Measurements from ENCODE around the gene ETF1. TPM values are rescaled to one million over a fixed set of nuclear protein-coding genes. Genes with fewer than 3 reads are reported as not detected.

Gene ETF1
- total RNA-seq, 1 experiment from 2014 or later: 179 TPM

- Histone ChIP-seq H3K4me3 (ENCODE audit: low read depth, low read length) (peak overlapping the region; percentile 92), H3K9me3 (no peaks in the 10 kb centered on the region), H3K27me3 (replicated peaks; ENCODE audit: control insufficient read depth, insufficient read depth, low read length) (no peaks in the 10 kb centered on the region), H3K4me1 (no peaks in the 10 kb centered on the region; the same call in 1 of the 2 replicates), H3K36me3 (ENCODE audit: control insufficient read depth, insufficient read depth, low read length) (peaks cover 9% of the 10 kb centered on the region)
- TSS peak; percentile 65 for BruUV-seq (replicated peaks)
- H3K4me3 Mint-ChIP-seq (ENCODE audit: unreplicated experiment): peak overlapping the region; percentile 73
- intact Hi-C loops (cut with micrococcal nuclease; ENCODE audit: unreplicated experiment): loop anchor here (1.0 kb wide), 4 partner anchors 14 to 84 kb away; no protein-coding TSS in a partner anchor
- H3K36me3 Mint-ChIP-seq (ENCODE audit: insufficient read depth, unreplicated experiment): peaks cover 53% of the 10 kb centered on the region
- peaks cover 2% of the 10 kb centered on the region for H3K27me3 Mint-ChIP-seq (ENCODE audit: insufficient read depth, unreplicated experiment)
- H3K27ac Mint-ChIP-seq (ENCODE audit: unreplicated experiment): peak overlapping the region; percentile 96
- no peaks in the 10 kb centered on the region for H3K9me3 Mint-ChIP-seq (ENCODE audit: unreplicated experiment)
- CTCF ChIA-PET: interaction anchor here (0.6 to 2.9 kb wide), 6 partner anchors 11 to 110 kb away, joined by 3 to 34 read pairs (median 4); no protein-coding TSS in a partner anchor
- peaks cover 25% of the 10 kb centered on the region for H3K4me1 Mint-ChIP-seq (ENCODE audit: low read depth, unreplicated experiment)
- peak; percentile 92 to 95 for DNase-seq
- peak; percentile 65 to 97 for TF ChIP-seq CTCF (IDR thresholded peaks at IDR 0.05; ENCODE audit: insufficient read depth in 1 of 2, low read depth in 1 of 2, low read length in 1 of 2, severe bottlenecking in 1 of 2, unreplicated experiment in 1 of 2)
- POLR2A ChIA-PET: interaction anchor here (1.2 kb wide), 1 partner anchor 285 kb away, joined by 3 read pairs; the partner anchor contains the start of gene KIF20A
Observed at GRCh38 chr5:138464008-138464387, 79.0 kb downstream of the ETF1 start.

GRCh38 chr5:138463419-138464007 lies 79.5 kb downstream of the ETF1 start:
- Mint-ChIP-seq H3K36me3 (ENCODE audit: insufficient read depth, unreplicated experiment) (peaks cover 48% of the 10 kb centered on the region), H3K9me3 (ENCODE audit: unreplicated experiment) (no peaks in the 10 kb centered on the region), H3K4me3 (ENCODE audit: unreplicated experiment) (peak overlapping the region; percentile 73), H3K27me3 (ENCODE audit: insufficient read depth, unreplicated experiment) (peaks cover 2% of the 10 kb centered on the region), H3K4me1 (ENCODE audit: low read depth, unreplicated experiment) (peaks cover 22% of the 10 kb centered on the region), H3K27ac (ENCODE audit: unreplicated experiment) (peak overlapping the region; percentile 96)
- ChIA-PET CTCF (interaction anchor here (0.6 to 2.9 kb wide), 6 partner anchors 11 to 65 kb away, joined by 3 to 34 read pairs (median 6); no protein-coding TSS in a partner anchor), POLR2A (interaction anchor here (0.5 to 1.2 kb wide), 3 partner anchors 111 to 284 kb away, joined by 3 to 7 read pairs (median 3); partner anchors contain the start of genes HSPA9 and KIF20A)
- BruUV-seq (replicated peaks): no TSS peak
- TF ChIP-seq CTCF (IDR thresholded peaks at IDR 0.05; ENCODE audit: insufficient read depth in 1 of 2, low read depth in 1 of 2, low read length in 1 of 2, severe bottlenecking in 1 of 2, unreplicated experiment in 1 of 2): no peak
- Histone ChIP-seq H3K4me3 (ENCODE audit: low read depth, low read length) (peak overlapping the region; percentile 92), H3K4me1 (no peaks in the 10 kb centered on the region; the same call in 1 of the 2 replicates), H3K36me3 (ENCODE audit: control insufficient read depth, insufficient read depth, low read length) (peaks cover 9% of the 10 kb centered on the region), H3K27me3 (replicated peaks; ENCODE audit: control insufficient read depth, insufficient read depth, low read length) (no peaks in the 10 kb centered on the region), H3K9me3 (no peaks in the 10 kb centered on the region)
- peak in 1 of 2 experiments; percentile 34 for DNase-seq
- intact Hi-C loops (cut with micrococcal nuclease; ENCODE audit: unreplicated experiment): loop anchor here (1.0 kb wide), 4 partner anchors 13 to 85 kb away; no protein-coding TSS in a partner anchor

GRCh38 chr5:138461343-138462125 lies 81.5 kb downstream of the ETF1 start:
- no peak for DNase-seq
- ChIA-PET CTCF (interaction anchor here (0.9 to 1.4 kb wide), 2 partner anchors 43 to 109 kb away, joined by 4 to 6 read pairs; no protein-coding TSS in a partner anchor), POLR2A (no interaction called here)
- Mint-ChIP-seq H3K4me3 (ENCODE audit: unreplicated experiment) (no peak overlapping the region), H3K4me1 (ENCODE audit: low read depth, unreplicated experiment) (peaks cover 2% of the 10 kb centered on the region), H3K27ac (ENCODE audit: unreplicated experiment) (no peak overlapping the region), H3K9me3 (ENCODE audit: unreplicated experiment) (no peaks in the 10 kb centered on the region), H3K36me3 (ENCODE audit: insufficient read depth, unreplicated experiment) (peaks cover 29% of the 10 kb centered on the region), H3K27me3 (ENCODE audit: insufficient read depth, unreplicated experiment) (no peaks in the 10 kb centered on the region)
- Histone ChIP-seq H3K27me3 (replicated peaks; ENCODE audit: control insufficient read depth, insufficient read depth, low read length) (no peaks in the 10 kb centered on the region), H3K4me3 (ENCODE audit: low read depth, low read length) (no peak overlapping the region), H3K36me3 (ENCODE audit: control insufficient read depth, insufficient read depth, low read length) (peaks cover 3% of the 10 kb centered on the region), H3K9me3 (no peaks in the 10 kb centered on the region), H3K4me1 (no peaks in the 10 kb centered on the region; the same call in 1 of the 2 replicates)
- intact Hi-C loops (cut with micrococcal nuclease; ENCODE audit: unreplicated experiment): no loop called here
- BruUV-seq (replicated peaks): no TSS peak
- no peak for TF ChIP-seq CTCF (IDR thresholded peaks at IDR 0.05; ENCODE audit: insufficient read depth in 1 of 2, low read depth in 1 of 2, low read length in 1 of 2, severe bottlenecking in 1 of 2, unreplicated experiment in 1 of 2)

Measured in Caco-2 (cell line).